HepG2 (cell line): ENCODE data around the gene RUSF1. TPM values are rescaled to one million over a fixed set of nuclear protein-coding genes. Genes with fewer than 3 reads are reported as not detected.

Source experiments
- CC2D1A ChIP-seq: sonication (generic); formaldehyde crosslinking; IDR thresholded peaks from 2 replicates; pipeline ENCODE4 v1.8.1; 2023; ENCODE audit warnings: mild to moderate bottlenecking, missing genetic modification reagents
- IKZF1 ChIP-seq: fragments of 450-650 bp; IDR thresholded peaks from 2 replicates; pipeline ENCODE4 v1.7.1; 2016
- ISL2 ChIP-seq: sonication (generic); formaldehyde crosslinking; IDR thresholded peaks from 2 replicates; pipeline ENCODE4 v1.5.0; 2020; ENCODE audit warnings: missing genetic modification reagents
- KLF9 ChIP-seq: IDR thresholded peaks from 2 replicates; pipeline ENCODE4 v1.6.1; 2016; ENCODE audit warnings: low read depth
- SMAD9 ChIP-seq: sonication (generic); formaldehyde crosslinking; IDR thresholded peaks from 2 replicates; pipeline ENCODE4 v1.5.1; 2020; ENCODE audit warnings: mild to moderate bottlenecking, missing genetic modification reagents
- SNRNP70 ChIP-seq: fragments of 200-400 bp; formaldehyde crosslinking; IDR thresholded peaks from 2 replicates; pipeline ENCODE4 v1.6.1; 2017; ENCODE audit warnings: mild to moderate bottlenecking, low read depth, low read length, moderate library complexity
- STAT5B ChIP-seq: sonication (generic); formaldehyde crosslinking; IDR thresholded peaks from 2 replicates; pipeline ENCODE4 v1.4.0; 2020; ENCODE audit warnings: missing genetic modification reagents
- ZNF382 ChIP-seq: sonication (generic); formaldehyde crosslinking; IDR thresholded peaks from 2 replicates; pipeline ENCODE4 v1.5.0; 2020; ENCODE audit warnings: missing genetic modification reagents, mild to moderate bottlenecking, borderline replicate concordance
- ZNF501 ChIP-seq: sonication (generic); formaldehyde crosslinking; IDR thresholded peaks from 2 replicates; pipeline ENCODE4 v1.5.1; 2020; ENCODE audit warnings: mild to moderate bottlenecking, moderate library complexity, missing genetic modification reagents
- ZNF678 ChIP-seq: sonication (generic); formaldehyde crosslinking; IDR thresholded peaks from 2 replicates; pipeline ENCODE4 v1.4.0; 2020; ENCODE audit warnings: mild to moderate bottlenecking, missing genetic modification reagents
- ZNF703 ChIP-seq: sonication (generic); formaldehyde crosslinking; IDR thresholded peaks from 2 replicates; pipeline ENCODE4 v1.5.1; 2020; ENCODE audit warnings: missing genetic modification reagents, mild to moderate bottlenecking, moderate library complexity, borderline replicate concordance
- ZSCAN30 ChIP-seq: sonication (generic); formaldehyde crosslinking; IDR thresholded peaks from 2 replicates; pipeline ENCODE4 v1.5.0; 2020; ENCODE audit warnings: mild to moderate bottlenecking, missing genetic modification reagents
- ZSCAN31 ChIP-seq: sonication (generic); formaldehyde crosslinking; IDR thresholded peaks from 2 replicates; pipeline ENCODE4 v1.5.0; 2020; ENCODE audit warnings: low read depth, mild to moderate bottlenecking, missing genetic modification reagents
- polyA plus RNA-seq, 8 experiments: library from polyadenylated mRNA; depleted of rRNA in 3 of 8; stranded (reverse) in 7 of 8; unstranded in 1 of 8; fragments of >200 nt; fragmentation: Illumina TruSeq in 4 of 8; extraction: Trizol in 4 of 8; gene quantifications; 2 replicates each; pipeline versions ENCODE4 v1.2.1 to v1.2.3, GENCODE V29; 2011 to 2016; ENCODE audit warnings: low read depth in 4 of 8, missing spikeins in 1 of 8, mixed read lengths in 1 of 8; ENCODE audit not compliant: insufficient read depth in 1 of 8
- total RNA-seq, 5 experiments: library from RNA; depleted of rRNA; stranded (reverse); fragments of >200 nt; fragmentation: Illumina TruSeq; extraction: Trizol; gene quantifications; 2 replicates each; pipeline ENCODE4 v1.2.3, GENCODE V29; 2016; ENCODE audit warnings: low read depth in 1 of 5
- TF ChIP-seq, protein P1 (sequence below): IDR thresholded peaks from 2 replicates; pipeline ENCODE4 v1.6.1; 2016
- TF ChIP-seq, protein P2 (sequence below): fragments of 450-650 bp; IDR thresholded peaks from 2 replicates; pipeline ENCODE4 v1.6.1; 2017; ENCODE audit warnings: mild to moderate bottlenecking
- TF ChIP-seq, protein P3 (sequence below): sonication (generic); formaldehyde crosslinking; IDR thresholded peaks from 2 replicates; pipeline ENCODE4 v1.5.0; 2020; ENCODE audit warnings: mild to moderate bottlenecking, missing genetic modification reagents, borderline replicate concordance
- TF ChIP-seq, protein P4 (sequence below): sonication (generic); formaldehyde crosslinking; conservative IDR thresholded peaks from 2 replicates; pipeline ENCODE4 v1.8.1; 2023; ENCODE audit warnings: missing genetic modification reagents
- TF ChIP-seq, protein P5 (sequence below): sonication (generic); formaldehyde crosslinking; IDR thresholded peaks from 2 replicates; pipeline ENCODE4 v1.8.0; 2023; ENCODE audit warnings: mild to moderate bottlenecking, missing genetic modification reagents

RUSF1 gene
- total and polyA plus RNA-seq, 2 of the 13 experiments (the other 11 are each of a cell fraction or from before 2014, with no cell fraction given): 40.8 to 50.2 TPM

DNA sequence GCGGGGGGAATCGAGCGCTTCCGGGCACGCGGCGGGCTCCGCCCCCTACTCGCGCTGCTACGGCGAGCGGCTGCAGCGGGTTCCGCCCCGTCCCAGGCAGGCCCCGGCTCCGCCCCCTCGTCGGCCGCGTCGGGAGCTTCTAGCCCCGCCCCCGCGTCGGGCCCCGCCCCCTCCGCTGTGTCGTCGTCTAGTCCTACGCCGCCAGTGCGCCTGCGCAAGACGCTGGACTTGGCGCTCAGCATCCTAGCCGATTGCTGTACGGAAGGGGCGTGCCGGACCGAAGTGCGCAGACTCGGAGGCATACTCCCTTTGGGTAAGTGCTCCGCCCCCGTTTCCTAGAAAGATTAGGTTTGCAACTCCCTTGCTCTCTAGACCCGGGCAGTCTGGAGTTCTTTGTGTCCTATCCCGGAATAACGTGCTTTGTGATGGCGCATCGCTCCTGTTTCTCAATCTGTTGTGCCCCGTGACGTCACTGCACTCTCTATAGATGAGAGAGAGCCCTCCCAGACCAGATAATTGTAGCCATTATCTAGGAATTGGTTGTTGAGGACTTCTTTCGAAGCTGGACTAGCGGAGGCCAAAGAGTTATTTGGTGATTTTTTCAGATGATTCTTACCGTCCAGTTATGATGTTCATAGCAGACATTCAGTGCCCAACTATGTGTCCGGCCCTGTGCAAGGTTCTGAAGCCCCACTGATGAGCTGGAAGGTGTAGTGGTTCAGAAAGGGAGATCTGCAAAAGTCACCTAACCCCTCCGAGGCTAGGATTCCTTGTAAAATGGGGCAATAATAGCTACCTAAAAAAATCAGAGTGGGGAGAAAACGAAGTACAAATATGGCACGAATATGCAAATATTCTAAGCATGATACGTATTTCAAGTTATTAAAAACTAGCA lies 48.3 kb downstream of the RUSF1 start (continued):
- TF ChIP-seq, protein P1, sequence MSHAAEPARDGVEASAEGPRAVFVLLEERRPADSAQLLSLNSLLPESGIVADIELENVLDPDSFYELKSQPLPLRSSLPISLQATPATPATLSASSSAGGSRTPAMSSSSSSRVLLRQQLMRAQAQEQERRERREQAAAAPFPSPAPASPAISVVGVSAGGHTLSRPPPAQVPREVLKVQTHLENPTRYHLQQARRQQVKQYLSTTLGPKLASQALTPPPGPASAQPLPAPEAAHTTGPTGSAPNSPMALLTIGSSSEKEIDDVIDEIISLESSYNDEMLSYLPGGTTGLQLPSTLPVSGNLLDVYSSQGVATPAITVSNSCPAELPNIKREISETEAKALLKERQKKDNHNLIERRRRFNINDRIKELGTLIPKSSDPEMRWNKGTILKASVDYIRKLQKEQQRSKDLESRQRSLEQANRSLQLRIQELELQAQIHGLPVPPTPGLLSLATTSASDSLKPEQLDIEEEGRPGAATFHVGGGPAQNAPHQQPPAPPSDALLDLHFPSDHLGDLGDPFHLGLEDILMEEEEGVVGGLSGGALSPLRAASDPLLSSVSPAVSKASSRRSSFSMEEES: no peak
- TF ChIP-seq KLF9 (CRISPR knock-in tag): peak; percentile 9; the same call in 1 of the 2 replicates
- TF ChIP-seq ZNF382: no peak
- no peak for TF ChIP-seq ZNF678 (CRISPR knock-in tag)
- TF ChIP-seq, protein P2, sequence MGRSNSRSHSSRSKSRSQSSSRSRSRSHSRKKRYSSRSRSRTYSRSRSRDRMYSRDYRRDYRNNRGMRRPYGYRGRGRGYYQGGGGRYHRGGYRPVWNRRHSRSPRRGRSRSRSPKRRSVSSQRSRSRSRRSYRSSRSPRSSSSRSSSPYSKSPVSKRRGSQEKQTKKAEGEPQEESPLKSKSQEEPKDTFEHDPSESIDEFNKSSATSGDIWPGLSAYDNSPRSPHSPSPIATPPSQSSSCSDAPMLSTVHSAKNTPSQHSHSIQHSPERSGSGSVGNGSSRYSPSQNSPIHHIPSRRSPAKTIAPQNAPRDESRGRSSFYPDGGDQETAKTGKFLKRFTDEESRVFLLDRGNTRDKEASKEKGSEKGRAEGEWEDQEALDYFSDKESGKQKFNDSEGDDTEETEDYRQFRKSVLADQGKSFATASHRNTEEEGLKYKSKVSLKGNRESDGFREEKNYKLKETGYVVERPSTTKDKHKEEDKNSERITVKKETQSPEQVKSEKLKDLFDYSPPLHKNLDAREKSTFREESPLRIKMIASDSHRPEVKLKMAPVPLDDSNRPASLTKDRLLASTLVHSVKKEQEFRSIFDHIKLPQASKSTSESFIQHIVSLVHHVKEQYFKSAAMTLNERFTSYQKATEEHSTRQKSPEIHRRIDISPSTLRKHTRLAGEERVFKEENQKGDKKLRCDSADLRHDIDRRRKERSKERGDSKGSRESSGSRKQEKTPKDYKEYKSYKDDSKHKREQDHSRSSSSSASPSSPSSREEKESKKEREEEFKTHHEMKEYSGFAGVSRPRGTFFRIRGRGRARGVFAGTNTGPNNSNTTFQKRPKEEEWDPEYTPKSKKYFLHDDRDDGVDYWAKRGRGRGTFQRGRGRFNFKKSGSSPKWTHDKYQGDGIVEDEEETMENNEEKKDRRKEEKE: no peak
- no peak for TF ChIP-seq SMAD9
- no peak for TF ChIP-seq ZNF501 (CRISPR knock-in tag)
- no peak for TF ChIP-seq ZNF703 (CRISPR knock-in tag)
- TF ChIP-seq ZSCAN30 (CRISPR knock-in tag): 0 out of 2 replicates have a peak, but pooled peaks have one; percentile 13
- TF ChIP-seq, protein P3, sequence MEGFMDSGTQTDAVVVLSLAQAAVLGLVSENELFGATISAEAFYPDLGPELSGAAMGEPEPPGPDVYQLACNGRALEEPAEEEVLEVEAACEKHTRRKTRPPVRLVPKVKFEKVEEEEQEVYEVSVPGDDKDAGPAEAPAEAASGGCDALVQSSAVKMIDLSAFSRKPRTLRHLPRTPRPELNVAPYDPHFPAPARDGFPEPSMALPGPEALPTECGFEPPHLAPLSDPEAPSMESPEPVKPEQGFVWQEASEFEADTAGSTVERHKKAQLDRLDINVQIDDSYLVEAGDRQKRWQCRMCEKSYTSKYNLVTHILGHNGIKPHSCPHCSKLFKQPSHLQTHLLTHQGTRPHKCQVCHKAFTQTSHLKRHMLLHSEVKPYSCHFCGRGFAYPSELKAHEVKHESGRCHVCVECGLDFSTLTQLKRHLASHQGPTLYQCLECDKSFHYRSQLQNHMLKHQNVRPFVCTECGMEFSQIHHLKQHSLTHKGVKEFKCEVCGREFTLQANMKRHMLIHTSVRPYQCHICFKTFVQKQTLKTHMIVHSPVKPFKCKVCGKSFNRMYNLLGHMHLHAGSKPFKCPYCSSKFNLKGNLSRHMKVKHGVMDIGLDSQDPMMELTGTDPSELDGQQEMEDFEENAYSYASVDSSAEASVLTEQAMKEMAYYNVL (CRISPR knock-in tag): 0 out of 2 replicates have a peak, but pooled peaks have one; percentile 1
- no peak for TF ChIP-seq CC2D1A (CRISPR knock-in tag)
- no peak for TF ChIP-seq STAT5B (CRISPR knock-in tag)
- TF ChIP-seq, protein P4, sequence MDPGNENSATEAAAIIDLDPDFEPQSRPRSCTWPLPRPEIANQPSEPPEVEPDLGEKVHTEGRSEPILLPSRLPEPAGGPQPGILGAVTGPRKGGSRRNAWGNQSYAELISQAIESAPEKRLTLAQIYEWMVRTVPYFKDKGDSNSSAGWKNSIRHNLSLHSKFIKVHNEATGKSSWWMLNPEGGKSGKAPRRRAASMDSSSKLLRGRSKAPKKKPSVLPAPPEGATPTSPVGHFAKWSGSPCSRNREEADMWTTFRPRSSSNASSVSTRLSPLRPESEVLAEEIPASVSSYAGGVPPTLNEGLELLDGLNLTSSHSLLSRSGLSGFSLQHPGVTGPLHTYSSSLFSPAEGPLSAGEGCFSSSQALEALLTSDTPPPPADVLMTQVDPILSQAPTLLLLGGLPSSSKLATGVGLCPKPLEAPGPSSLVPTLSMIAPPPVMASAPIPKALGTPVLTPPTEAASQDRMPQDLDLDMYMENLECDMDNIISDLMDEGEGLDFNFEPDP (CRISPR knock-in tag): no peak
- no peak for TF ChIP-seq IKZF1
- TF ChIP-seq ISL2 (CRISPR knock-in tag): no peak
- TF ChIP-seq, protein P5, sequence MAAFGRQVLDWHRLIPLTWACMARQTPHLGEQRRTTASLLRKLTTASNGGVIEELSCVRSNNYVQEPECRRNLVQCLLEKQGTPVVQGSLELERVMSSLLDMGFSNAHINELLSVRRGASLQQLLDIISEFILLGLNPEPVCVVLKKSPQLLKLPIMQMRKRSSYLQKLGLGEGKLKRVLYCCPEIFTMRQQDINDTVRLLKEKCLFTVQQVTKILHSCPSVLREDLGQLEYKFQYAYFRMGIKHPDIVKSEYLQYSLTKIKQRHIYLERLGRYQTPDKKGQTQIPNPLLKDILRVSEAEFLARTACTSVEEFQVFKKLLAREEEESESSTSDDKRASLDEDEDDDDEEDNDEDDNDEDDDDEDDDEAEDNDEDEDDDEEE (CRISPR knock-in tag): no peak
- no peak for TF ChIP-seq ZSCAN31 (CRISPR knock-in tag)
- TF ChIP-seq SNRNP70: no peak
